Measurements from ENCODE around the gene CDKL2. TPM values are rescaled to one million over a fixed set of nuclear protein-coding genes. Genes with fewer than 3 reads are reported as not detected.

The CDKL2 gene
- total RNA-seq, 1 donor from 2014 or later = not detected

DNA sequence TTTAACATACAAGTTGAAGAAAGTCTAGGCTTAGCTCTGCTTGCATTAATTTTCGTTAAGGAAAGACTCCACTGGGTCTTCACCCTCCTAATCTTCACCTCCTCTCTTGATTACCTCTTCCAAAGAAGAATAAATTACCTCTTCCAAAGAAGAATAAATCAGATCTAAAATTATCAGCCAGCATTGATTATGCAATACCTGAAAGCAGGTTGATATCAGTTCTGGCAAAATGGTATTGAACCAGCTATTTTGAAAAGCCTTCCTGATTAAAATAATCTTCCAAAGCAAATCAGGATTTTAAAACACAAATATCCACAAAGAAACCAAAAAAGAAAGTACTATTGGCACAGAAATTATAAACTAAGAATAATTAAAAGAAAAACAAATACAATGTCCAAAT, 36.9 kb downstream of the CDKL2 start:
- ATAC-seq (ENCODE audit: low read depth) = no peak
- no peaks in the 10 kb centered on the region for H3K4me1 Mint-ChIP-seq
- peaks cover 2% of the 10 kb centered on the region for H3K27me3 Mint-ChIP-seq
- ChIA-PET CTCF (interaction anchor here (0.6 kb wide), 1 partner anchor 16 kb away, joined by 3 read pairs; no protein-coding TSS in a partner anchor), POLR2A (no interaction called here)
- no peak overlapping the region for H3K4me3 Mint-ChIP-seq
- no peaks in the 10 kb centered on the region for H3K9me3 Mint-ChIP-seq
- TF ChIP-seq, protein P1, sequence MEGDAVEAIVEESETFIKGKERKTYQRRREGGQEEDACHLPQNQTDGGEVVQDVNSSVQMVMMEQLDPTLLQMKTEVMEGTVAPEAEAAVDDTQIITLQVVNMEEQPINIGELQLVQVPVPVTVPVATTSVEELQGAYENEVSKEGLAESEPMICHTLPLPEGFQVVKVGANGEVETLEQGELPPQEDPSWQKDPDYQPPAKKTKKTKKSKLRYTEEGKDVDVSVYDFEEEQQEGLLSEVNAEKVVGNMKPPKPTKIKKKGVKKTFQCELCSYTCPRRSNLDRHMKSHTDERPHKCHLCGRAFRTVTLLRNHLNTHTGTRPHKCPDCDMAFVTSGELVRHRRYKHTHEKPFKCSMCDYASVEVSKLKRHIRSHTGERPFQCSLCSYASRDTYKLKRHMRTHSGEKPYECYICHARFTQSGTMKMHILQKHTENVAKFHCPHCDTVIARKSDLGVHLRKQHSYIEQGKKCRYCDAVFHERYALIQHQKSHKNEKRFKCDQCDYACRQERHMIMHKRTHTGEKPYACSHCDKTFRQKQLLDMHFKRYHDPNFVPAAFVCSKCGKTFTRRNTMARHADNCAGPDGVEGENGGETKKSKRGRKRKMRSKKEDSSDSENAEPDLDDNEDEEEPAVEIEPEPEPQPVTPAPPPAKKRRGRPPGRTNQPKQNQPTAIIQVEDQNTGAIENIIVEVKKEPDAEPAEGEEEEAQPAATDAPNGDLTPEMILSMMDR (IDR thresholded peaks at IDR 0.05) = no peak
- DNase-seq = no peak
- H3K27ac Mint-ChIP-seq = no peak overlapping the region
- no peaks in the 10 kb centered on the region for H3K36me3 Mint-ChIP-seq (ENCODE audit: low read depth)
- intact Hi-C loops (cut with micrococcal nuclease) = no loop called here

DNA sequence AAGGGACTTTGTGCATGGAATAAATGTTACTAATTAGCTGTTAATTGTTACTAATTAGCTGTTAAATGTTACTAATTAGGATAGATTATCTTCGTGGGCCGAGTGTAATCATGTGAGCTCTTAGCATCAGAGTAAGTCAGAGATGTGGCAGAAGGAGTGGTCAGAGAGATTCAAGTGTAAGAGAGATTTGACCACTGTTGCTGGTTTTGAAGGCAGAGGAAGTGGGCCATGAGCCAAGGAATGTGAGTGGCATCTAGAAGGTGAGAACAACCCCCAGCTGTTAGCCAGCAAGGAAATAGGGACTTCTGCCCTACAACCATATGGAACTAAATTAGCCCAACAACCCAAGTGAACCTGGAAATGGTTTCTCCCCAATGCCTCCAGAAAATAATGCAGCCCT, 46.3 kb downstream of the CDKL2 start:
- H3K4me1 Mint-ChIP-seq = no peaks in the 10 kb centered on the region
- TF ChIP-seq, protein P1 (IDR thresholded peaks at IDR 0.05) = no peak
- H3K4me3 Mint-ChIP-seq = no peak overlapping the region
- CTCF ChIA-PET = no interaction called here
- intact Hi-C loops (cut with micrococcal nuclease) = loop anchor here (10.0 kb wide), 1 partner anchor 911 kb away; no protein-coding TSS in a partner anchor
- H3K27me3 Mint-ChIP-seq = peaks cover 22% of the 10 kb centered on the region
- peaks cover 8% of the 10 kb centered on the region for H3K9me3 Mint-ChIP-seq
- ATAC-seq (ENCODE audit: low read depth) (no peak), DNase-seq (no peak)
- POLR2A ChIA-PET = no interaction called here
- H3K27ac Mint-ChIP-seq = no peak overlapping the region
- H3K36me3 Mint-ChIP-seq (ENCODE audit: low read depth) = no peaks in the 10 kb centered on the region

DNA sequence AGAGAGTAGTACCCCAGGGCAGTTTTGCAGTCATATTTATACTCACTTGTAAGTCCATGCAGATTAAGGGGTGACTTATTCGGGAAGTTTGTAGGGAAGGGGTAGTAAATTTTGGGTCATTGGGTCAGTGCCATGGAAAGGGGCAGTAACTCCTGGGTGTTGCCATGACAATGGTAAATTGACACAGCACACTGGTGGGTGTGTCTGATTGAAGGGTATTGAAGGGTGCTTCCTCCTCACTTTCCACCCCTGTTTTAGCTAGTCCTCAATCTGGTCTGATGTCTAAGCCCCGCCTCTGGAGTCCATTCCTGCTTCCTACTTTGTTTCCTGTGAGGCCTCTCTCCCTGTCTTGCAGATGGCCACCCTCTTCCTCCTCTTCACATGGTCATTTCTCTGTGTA, 62.6 kb downstream of the CDKL2 start:
- Mint-ChIP-seq H3K4me1 (peaks cover 2% of the 10 kb centered on the region), H3K4me3 (no peak overlapping the region), H3K9me3 (no peaks in the 10 kb centered on the region), H3K27me3 (peaks cover 8% of the 10 kb centered on the region), H3K27ac (no peak overlapping the region), H3K36me3 (ENCODE audit: low read depth) (no peaks in the 10 kb centered on the region)
- ChIA-PET CTCF (interaction anchor here (1.2 kb wide), 1 partner anchor 280 kb away, joined by 3 read pairs; no protein-coding TSS in a partner anchor), POLR2A (no interaction called here)
- ATAC-seq (ENCODE audit: low read depth) (no peak), DNase-seq (no peak)
- TF ChIP-seq, protein P1 (IDR thresholded peaks at IDR 0.05) = no peak
- intact Hi-C loops (cut with micrococcal nuclease) = no loop called here

DNA sequence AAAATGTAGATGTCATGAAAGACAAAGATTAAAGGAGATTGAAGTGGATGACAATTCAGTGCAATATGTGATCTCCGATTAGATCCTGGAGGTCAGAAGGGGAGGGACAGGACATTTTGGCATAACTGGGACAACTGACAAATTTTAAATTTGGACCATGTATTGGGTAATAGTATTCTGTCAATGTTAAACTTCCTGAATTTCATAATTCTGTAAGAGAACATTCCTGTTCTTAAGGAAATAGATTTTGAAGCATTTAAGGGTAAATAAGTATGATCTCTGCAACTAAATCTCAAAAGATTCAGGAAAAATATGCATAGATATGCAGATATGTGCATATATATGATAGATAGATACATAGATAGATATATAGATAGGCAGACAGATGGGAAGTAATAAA, 63.4 kb downstream of the CDKL2 start:
- ChIA-PET POLR2A (no interaction called here), CTCF (interaction anchor here (1.2 kb wide), 1 partner anchor 281 kb away, joined by 3 read pairs; no protein-coding TSS in a partner anchor)
- DNase-seq (no peak), ATAC-seq (ENCODE audit: low read depth) (no peak)
- Mint-ChIP-seq H3K9me3 (no peaks in the 10 kb centered on the region), H3K27me3 (peaks cover 9% of the 10 kb centered on the region), H3K36me3 (ENCODE audit: low read depth) (no peaks in the 10 kb centered on the region), H3K4me3 (no peak overlapping the region), H3K27ac (no peak overlapping the region), H3K4me1 (peaks cover 2% of the 10 kb centered on the region)
- TF ChIP-seq, protein P1 (IDR thresholded peaks at IDR 0.05) = no peak
- intact Hi-C loops (cut with micrococcal nuclease) = no loop called here

DNA sequence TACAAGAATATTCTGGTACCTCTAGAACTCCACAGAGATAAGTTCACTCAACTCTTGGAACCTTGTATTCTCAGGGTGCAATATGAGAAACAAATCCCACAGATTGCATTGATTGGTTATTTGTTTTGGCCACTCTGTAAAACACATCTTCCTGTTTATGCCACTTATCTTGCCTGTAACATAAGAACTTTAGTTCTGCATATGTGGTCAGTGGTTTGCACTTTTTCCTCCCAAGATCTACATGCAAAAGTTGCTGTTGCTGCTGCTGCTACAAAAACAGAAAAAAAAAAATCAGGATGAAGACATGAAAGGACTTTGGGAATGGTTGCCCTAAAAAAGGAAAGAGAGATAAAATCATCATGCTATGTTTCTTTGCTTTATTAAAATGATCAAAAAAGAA, 64.8 kb downstream of the CDKL2 start:
- Mint-ChIP-seq H3K27ac (no peak overlapping the region), H3K9me3 (no peaks in the 10 kb centered on the region), H3K4me3 (no peak overlapping the region), H3K36me3 (ENCODE audit: low read depth) (no peaks in the 10 kb centered on the region), H3K4me1 (peaks cover 2% of the 10 kb centered on the region), H3K27me3 (peaks cover 8% of the 10 kb centered on the region)
- ChIA-PET CTCF (no interaction called here), POLR2A (no interaction called here)
- intact Hi-C loops (cut with micrococcal nuclease) = no loop called here
- ATAC-seq (ENCODE audit: low read depth) (no peak), DNase-seq (no peak)
- TF ChIP-seq, protein P1 (IDR thresholded peaks at IDR 0.05) = no peak

All from activated B cell treated with CpG ODN at 0.5 μM for 24 hours (primary cell).